K562 (cell line): Measurements from ENCODE around the gene SLAMF6. TPM values are rescaled to one million over a fixed set of nuclear protein-coding genes. Genes with fewer than 3 reads are reported as not detected.

Source experiments
- EHMT2 ChIP-seq: fragments of 450-650 bp; IDR thresholded peaks from 2 replicates; pipeline ENCODE4 v1.6.1; 2018; ENCODE audit warnings: antibody characterized with exemption
- ILK ChIP-seq: fragments of 450-650 bp; IDR thresholded peaks from 2 replicates; pipeline ENCODE4 v1.6.1; 2016; ENCODE audit warnings: missing genetic modification characterization, low read depth, mild to moderate bottlenecking, missing compliant biosample characterization, moderate library complexity, borderline replicate concordance
- MAZ ChIP-seq, 2 experiments: fragments of 450-650 bp in 1 of 2; sonication (generic) in 1 of 2; formaldehyde crosslinking; IDR thresholded peaks in 1 of 2; conservative IDR thresholded peaks in 1 of 2; 2 replicates each; pipeline versions ENCODE4 v1.4.0 to v1.5.0; 2020; ENCODE audit warnings: mild to moderate bottlenecking in 1 of 2, missing genetic modification reagents in 1 of 2
- SNRNP70 ChIP-seq: fragments of 200-400 bp; formaldehyde crosslinking; optimal IDR thresholded peaks from 2 replicates; pipeline ENCODE3; 2017; ENCODE audit warnings: low read depth, low read length
- SRSF3 ChIP-seq: fragments of 200-400 bp; formaldehyde crosslinking; IDR thresholded peaks from 2 replicates; pipeline ENCODE4 v1.6.1; 2016; ENCODE audit warnings: mild to moderate bottlenecking, low read length, moderate library complexity; ENCODE audit not compliant: insufficient read depth
- STAG1 ChIP-seq: sonication (generic); formaldehyde crosslinking; IDR thresholded peaks from 2 replicates; pipeline ENCODE4 v1.5.0; 2020; ENCODE audit warnings: missing genetic modification reagents, borderline replicate concordance
- ZNF124 ChIP-seq: sonication (generic); formaldehyde crosslinking; IDR thresholded peaks from 2 replicates; pipeline ENCODE4 v1.8.1; 2022; ENCODE audit warnings: missing genetic modification reagents
- ZNF174 ChIP-seq: fragments of 250-450 bp; sonication (Bioruptor Pico); IDR thresholded peaks from 2 replicates; pipeline ENCODE4 v1.4.0; 2020; ENCODE audit warnings: mild to moderate bottlenecking
- polyA plus RNA-seq, 8 experiments: library from polyadenylated mRNA; depleted of rRNA in 4 of 8; stranded (reverse) in 5 of 8; unstranded in 3 of 8; fragments of >200 nt; fragmentation: Nextera tagmentation in 2 of 8; fragmentation: Illumina TruSeq in 1 of 8; extraction: Ambion mirVana in 2 of 8; extraction: Trizol in 1 of 8; gene quantifications; 2 replicates each; pipeline versions ENCODE4 v1.2.1 to v1.2.3, GENCODE V29; 2011 to 2014; ENCODE audit warnings: inconsistent platforms in 1 of 8, missing spikeins in 1 of 8
- total RNA-seq, 7 experiments: library from RNA; depleted of rRNA in 6 of 7; stranded (reverse); fragments of >200 nt in 6 of 7; fragmentation: Illumina TruSeq in 2 of 7; extraction: Trizol in 2 of 7; gene quantifications; 2 replicates each; pipeline versions ENCODE4 v1.2.1 to v1.2.3, GENCODE V29; 2011 to 2021; ENCODE audit warnings: low replicate concordance in 1 of 7
- TF ChIP-seq, protein P1 (sequence below): sonication (generic); formaldehyde crosslinking; IDR thresholded peaks from 2 replicates; pipeline ENCODE4 v1.8.0; 2023; ENCODE audit warnings: mild to moderate bottlenecking, missing genetic modification reagents
- TF ChIP-seq, protein P2 (sequence below): fragments of 250-450 bp; sonication (Bioruptor Pico); IDR thresholded peaks from 2 replicates; pipeline ENCODE4 v1.4.0; 2020; ENCODE audit warnings: borderline replicate concordance
- TF ChIP-seq, protein P3 (sequence below), 2 experiments: fragments of 450-650 bp; IDR thresholded peaks; 2 replicates each; pipeline ENCODE4 v1.6.1; 2018; ENCODE audit warnings: mild to moderate bottlenecking in 2 of 2, low read depth in 1 of 2; ENCODE audit not compliant: partially characterized antibody in 2 of 2

SLAMF6 gene
- total and polyA plus RNA-seq, 9 of the 15 experiments (the other 6 are each of a cell fraction or from before 2014, with no cell fraction given), result 0.56 to 4.8 (median 1.1) TPM

DNA sequence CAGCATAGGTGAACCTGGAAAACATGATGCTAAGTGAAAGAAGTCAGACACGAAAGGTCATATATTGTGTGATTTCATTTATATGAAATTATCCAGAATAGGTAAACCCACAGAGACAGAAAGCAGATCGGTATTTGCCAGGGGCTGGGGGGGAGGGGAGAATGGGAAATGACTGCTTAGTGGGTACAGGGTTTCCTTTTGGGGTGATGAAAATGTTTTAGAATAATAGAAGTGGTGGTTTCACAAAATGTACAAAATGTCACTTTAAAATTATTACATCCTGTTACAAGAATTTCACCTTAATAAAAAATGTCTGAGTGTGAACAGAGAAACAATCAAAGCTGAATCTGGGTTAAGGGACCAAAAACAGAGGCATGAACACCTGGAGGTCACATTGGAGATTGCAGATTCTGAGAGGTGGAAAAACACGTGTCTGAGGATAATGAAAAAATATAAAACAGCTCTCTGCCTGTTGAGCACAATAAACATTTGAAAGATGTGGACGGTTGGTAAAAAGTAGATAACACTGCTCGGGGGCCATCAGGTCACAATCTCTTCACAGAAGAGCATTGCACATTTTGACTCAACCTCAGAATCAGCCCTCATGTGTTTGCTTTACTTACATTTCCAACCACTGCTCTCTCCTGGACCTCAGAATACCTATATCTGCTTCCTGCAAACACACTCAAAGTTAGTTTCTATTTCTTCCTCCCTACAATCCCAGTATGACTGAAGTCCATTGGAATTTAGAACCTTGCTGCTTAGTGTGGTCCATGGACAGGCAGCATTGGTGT, 3.2 kb downstream of the SLAMF6 start (continued):
- TF ChIP-seq, protein P1, sequence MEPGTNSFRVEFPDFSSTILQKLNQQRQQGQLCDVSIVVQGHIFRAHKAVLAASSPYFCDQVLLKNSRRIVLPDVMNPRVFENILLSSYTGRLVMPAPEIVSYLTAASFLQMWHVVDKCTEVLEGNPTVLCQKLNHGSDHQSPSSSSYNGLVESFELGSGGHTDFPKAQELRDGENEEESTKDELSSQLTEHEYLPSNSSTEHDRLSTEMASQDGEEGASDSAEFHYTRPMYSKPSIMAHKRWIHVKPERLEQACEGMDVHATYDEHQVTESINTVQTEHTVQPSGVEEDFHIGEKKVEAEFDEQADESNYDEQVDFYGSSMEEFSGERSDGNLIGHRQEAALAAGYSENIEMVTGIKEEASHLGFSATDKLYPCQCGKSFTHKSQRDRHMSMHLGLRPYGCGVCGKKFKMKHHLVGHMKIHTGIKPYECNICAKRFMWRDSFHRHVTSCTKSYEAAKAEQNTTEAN (CRISPR knock-in tag), result no peak
- no peak for TF ChIP-seq ZNF124 (CRISPR knock-in tag)
- TF ChIP-seq MAZ (CRISPR knock-in tag; conservative IDR thresholded peaks at IDR 0.05 in 1 of 2, IDR thresholded peaks at IDR 0.05 in 1 of 2), result no peak
- no peak for TF ChIP-seq EHMT2
- TF ChIP-seq ILK (tag), result no peak
- TF ChIP-seq STAG1 (CRISPR knock-in tag), result no peak
- TF ChIP-seq SRSF3, result no peak
- no peak for TF ChIP-seq ZNF174
- TF ChIP-seq, protein P2, sequence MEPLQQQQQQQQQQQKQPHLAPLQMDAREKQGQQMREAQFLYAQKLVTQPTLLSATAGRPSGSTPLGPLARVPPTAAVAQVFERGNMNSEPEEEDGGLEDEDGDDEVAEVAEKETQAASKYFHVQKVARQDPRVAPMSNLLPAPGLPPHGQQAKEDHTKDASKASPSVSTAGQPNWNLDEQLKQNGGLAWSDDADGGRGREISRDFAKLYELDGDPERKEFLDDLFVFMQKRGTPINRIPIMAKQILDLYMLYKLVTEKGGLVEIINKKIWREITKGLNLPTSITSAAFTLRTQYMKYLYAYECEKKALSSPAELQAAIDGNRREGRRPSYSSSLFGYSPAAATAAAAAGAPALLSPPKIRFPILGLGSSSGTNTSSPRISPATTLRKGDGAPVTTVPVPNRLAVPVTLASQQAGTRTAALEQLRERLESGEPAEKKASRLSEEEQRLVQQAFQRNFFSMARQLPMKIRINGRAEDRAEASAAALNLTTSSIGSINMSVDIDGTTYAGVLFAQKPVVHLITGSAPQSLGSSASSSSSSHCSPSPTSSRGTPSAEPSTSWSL (CRISPR knock-in tag), result no peak
- no peak for TF ChIP-seq SNRNP70
- TF ChIP-seq, protein P3, sequence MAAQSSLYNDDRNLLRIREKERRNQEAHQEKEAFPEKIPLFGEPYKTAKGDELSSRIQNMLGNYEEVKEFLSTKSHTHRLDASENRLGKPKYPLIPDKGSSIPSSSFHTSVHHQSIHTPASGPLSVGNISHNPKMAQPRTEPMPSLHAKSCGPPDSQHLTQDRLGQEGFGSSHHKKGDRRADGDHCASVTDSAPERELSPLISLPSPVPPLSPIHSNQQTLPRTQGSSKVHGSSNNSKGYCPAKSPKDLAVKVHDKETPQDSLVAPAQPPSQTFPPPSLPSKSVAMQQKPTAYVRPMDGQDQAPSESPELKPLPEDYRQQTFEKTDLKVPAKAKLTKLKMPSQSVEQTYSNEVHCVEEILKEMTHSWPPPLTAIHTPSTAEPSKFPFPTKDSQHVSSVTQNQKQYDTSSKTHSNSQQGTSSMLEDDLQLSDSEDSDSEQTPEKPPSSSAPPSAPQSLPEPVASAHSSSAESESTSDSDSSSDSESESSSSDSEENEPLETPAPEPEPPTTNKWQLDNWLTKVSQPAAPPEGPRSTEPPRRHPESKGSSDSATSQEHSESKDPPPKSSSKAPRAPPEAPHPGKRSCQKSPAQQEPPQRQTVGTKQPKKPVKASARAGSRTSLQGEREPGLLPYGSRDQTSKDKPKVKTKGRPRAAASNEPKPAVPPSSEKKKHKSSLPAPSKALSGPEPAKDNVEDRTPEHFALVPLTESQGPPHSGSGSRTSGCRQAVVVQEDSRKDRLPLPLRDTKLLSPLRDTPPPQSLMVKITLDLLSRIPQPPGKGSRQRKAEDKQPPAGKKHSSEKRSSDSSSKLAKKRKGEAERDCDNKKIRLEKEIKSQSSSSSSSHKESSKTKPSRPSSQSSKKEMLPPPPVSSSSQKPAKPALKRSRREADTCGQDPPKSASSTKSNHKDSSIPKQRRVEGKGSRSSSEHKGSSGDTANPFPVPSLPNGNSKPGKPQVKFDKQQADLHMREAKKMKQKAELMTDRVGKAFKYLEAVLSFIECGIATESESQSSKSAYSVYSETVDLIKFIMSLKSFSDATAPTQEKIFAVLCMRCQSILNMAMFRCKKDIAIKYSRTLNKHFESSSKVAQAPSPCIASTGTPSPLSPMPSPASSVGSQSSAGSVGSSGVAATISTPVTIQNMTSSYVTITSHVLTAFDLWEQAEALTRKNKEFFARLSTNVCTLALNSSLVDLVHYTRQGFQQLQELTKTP (IDR thresholded peaks at IDR 0.05; ENCODE audit: low read depth in 1 of 2, partially characterized antibody in 2 of 2), result peak in 1 of 2 experiments; percentile 18
